Stomach smooth muscle (tissue), 2 donors: ENCODE results near the gene SIDT2.

Source experiments
- H3K27ac ChIP-seq: one replicate; pipeline ENCODE4 v1.7.0; 2013; ENCODE audit warnings: mild to moderate bottlenecking, low read length, inconsistent platforms
- H3K27me3 ChIP-seq, 2 donors: one replicate each; pipeline ENCODE4 v1.7.0; 2013; ENCODE audit warnings: low read length in 2 of 2; ENCODE audit not compliant: insufficient read depth in 2 of 2, control insufficient read depth in 1 of 2
- H3K36me3 ChIP-seq, 2 donors: one replicate each; pipeline ENCODE4 v1.7.0; 2013; ENCODE audit warnings: low read length in 2 of 2; ENCODE audit not compliant: control insufficient read depth in 2 of 2, insufficient read depth in 2 of 2
- H3K4me1 ChIP-seq: one replicate; pipeline ENCODE4 v1.7.0; 2013; ENCODE audit warnings: low read length; ENCODE audit not compliant: control insufficient read depth, insufficient read depth
- H3K4me3 ChIP-seq, 2 donors: one replicate each; pipeline ENCODE4 v1.7.0; 2013; ENCODE audit warnings: low read length in 2 of 2
- H3K9ac ChIP-seq, 2 donors: one replicate each; pipeline ENCODE4 v1.7.0; 2013; ENCODE audit warnings: low read length in 2 of 2, mild to moderate bottlenecking in 1 of 2
- H3K9me3 ChIP-seq, 2 donors: one replicate each; pipeline ENCODE4 v1.7.0; 2013; ENCODE audit warnings: low read length in 2 of 2; ENCODE audit not compliant: control insufficient read depth in 2 of 2
- donor health status: healthy.
- donor health status: Pancreatic carcinoma.

SIDT2 gene

DNA sequence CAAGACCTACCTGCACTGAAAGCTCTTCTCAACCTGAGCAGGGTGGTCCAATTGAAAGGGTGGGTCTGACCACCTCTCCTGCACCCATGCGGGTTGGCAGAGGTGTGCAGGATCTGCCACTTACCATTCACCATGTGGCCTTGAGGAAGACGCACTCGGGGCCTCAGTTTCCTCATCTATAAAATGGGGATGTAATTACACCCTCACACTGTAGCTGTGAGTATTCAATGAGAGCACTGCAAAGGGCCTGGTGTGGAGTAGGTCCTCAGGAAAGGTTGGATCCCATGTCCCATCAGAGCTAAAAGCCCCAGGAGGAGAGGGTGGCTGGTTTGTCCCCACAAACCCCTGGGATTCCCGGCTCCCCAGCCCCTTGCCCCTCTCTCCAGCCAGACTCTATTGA lies 20.1 kb downstream of the SIDT2 start:
- Histone ChIP-seq H3K4me1 (peaks cover 51% of the 10 kb centered on the region), H3K27ac (peak overlapping the region; percentile 100), H3K4me3 (peak overlapping the region; percentile 68 to 96), H3K9ac (peak overlapping the region; percentile 91 to 98), H3K36me3 (peaks cover 39% of the 10 kb centered on the region in 2 donors), H3K9me3 (no peaks in the 10 kb centered on the region), H3K27me3 (no peaks in the 10 kb centered on the region)

- H3K9ac ChIP-seq, result peak within 1 kb of the TSS; percentile 100
- peak within 1 kb of the TSS; percentile 100 for H3K27ac ChIP-seq
These were observed 20.7 kb downstream of the SIDT2 start, which contains the start of gene TAGLN for GRCh38 chr11:117199053-117199915. Gene TAGLN (plus strand): TSS chr11:117199370. CDS start chr11:117203014, 3,644 bp downstream.

GRCh38 chr11:117199916-117200812 lies 21.6 kb downstream of the SIDT2 start:
- peak overlapping the region; percentile 100 for H3K9ac ChIP-seq
- H3K9me3 ChIP-seq, result no peaks in the 10 kb centered on the region
- peak overlapping the region; percentile 100 for H3K27ac ChIP-seq
- peaks cover 67% of the 10 kb centered on the region for H3K4me1 ChIP-seq
- H3K27me3 ChIP-seq, result no peaks in the 10 kb centered on the region
- peak overlapping the region; percentile 96 to 98 for H3K4me3 ChIP-seq
- peaks cover 47 to 50% of the 10 kb centered on the region in 2 donors for H3K36me3 ChIP-seq

More at GRCh38 chr11:117199053-117199915, 20.7 kb downstream of the SIDT2 start, which contains the start of gene TAGLN:
- no peaks in the 10 kb centered on the region for H3K27me3 ChIP-seq
- H3K4me1 ChIP-seq, result peaks cover 58% of the 10 kb centered on the region
- H3K36me3 ChIP-seq, result peaks cover 43 to 44% of the 10 kb centered on the region in 2 donors
- H3K9me3 ChIP-seq, result no peaks in the 10 kb centered on the region
- H3K4me3 ChIP-seq, result peak within 1 kb of the TSS; percentile 96 to 98

- Histone ChIP-seq H3K4me3 (peak overlapping the region; percentile 96 to 98), H3K4me1 (peaks cover 72% of the 10 kb centered on the region), H3K27ac (peak overlapping the region; percentile 100), H3K27me3 (no peaks in the 10 kb centered on the region), H3K9me3 (no peaks in the 10 kb centered on the region), H3K36me3 (peaks cover 46 to 54% of the 10 kb centered on the region in 2 donors), H3K9ac (peak overlapping the region; percentile 100)
These were observed 22.5 kb downstream of the SIDT2 start for GRCh38 chr11:117200813-117201657.

GRCh38 chr11:117201658-117202305 lies 23.2 kb downstream of the SIDT2 start:
- peak overlapping the region; percentile 100 for H3K9ac ChIP-seq
- no peaks in the 10 kb centered on the region for H3K9me3 ChIP-seq
- H3K27me3 ChIP-seq, result no peaks in the 10 kb centered on the region
- H3K27ac ChIP-seq, result peak overlapping the region; percentile 100
- H3K4me1 ChIP-seq, result peaks cover 71% of the 10 kb centered on the region
- H3K36me3 ChIP-seq, result peaks cover 45 to 54% of the 10 kb centered on the region in 2 donors
- H3K4me3 ChIP-seq, result peak overlapping the region; percentile 96 to 98

DNA sequence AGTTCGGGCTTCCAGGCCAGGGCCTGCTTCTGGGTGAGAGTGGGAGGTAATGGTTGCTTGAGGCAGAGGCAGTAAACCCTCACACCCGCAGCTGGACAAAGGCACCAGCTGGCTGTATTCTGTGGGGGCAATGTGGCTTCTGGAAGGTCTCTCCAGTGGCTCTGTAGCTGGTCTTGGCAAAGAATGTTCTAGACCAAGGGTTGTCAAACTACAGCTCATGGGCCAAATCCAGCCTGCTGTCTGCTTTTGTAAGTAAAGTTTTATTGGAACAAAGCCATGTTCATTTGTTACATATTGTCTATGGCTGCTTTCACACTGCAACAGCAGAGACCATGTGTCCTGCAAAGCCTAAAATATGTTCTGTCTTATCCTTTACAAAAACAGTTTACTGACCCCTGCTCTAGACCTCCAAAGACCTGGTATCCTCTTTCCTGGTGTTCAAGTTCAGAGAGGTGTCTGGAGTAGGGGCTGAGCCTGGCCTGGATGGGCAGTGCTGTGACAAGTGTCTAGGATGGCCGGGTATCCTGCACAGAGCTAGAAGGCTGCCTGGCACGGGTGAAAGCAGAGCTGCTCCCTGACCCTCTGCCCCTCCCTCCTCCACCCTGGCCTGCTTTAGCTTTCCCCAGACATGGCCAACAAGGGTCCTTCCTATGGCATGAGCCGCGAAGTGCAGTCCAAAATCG lies 24.0 kb downstream of the SIDT2 start:
- peak overlapping the region; percentile 100 for H3K27ac ChIP-seq
- H3K9ac ChIP-seq, result peak overlapping the region; percentile 100

DNA sequence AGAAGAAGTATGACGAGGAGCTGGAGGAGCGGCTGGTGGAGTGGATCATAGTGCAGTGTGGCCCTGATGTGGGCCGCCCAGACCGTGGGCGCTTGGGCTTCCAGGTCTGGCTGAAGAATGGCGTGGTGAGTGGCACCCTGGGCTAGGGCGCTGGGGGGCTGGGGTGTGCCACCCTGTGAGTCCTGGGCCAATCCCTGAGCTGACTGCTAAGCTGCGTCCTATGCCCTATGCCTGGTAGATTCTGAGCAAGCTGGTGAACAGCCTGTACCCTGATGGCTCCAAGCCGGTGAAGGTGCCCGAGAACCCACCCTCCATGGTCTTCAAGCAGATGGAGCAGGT lies 24.5 kb downstream of the SIDT2 start:
- Histone ChIP-seq H3K9me3 (no peaks in the 10 kb centered on the region), H3K4me1 (peaks cover 59% of the 10 kb centered on the region), H3K9ac (peak overlapping the region; percentile 100), H3K27ac (peak overlapping the region; percentile 100), H3K27me3 (no peaks in the 10 kb centered on the region), H3K36me3 (peaks cover 45 to 54% of the 10 kb centered on the region in 2 donors), H3K4me3 (peak overlapping the region; percentile 96 to 98)

More for the DNA sequence above, 24.0 kb downstream of the SIDT2 start:
- Histone ChIP-seq H3K27me3 (no peaks in the 10 kb centered on the region), H3K4me3 (peak overlapping the region; percentile 96 to 98), H3K9me3 (no peaks in the 10 kb centered on the region), H3K4me1 (peaks cover 64% of the 10 kb centered on the region), H3K36me3 (peaks cover 45 to 54% of the 10 kb centered on the region in 2 donors)

GRCh38 chr11:117204283-117205080 lies 25.9 kb downstream of the SIDT2 start:
- H3K4me1 ChIP-seq, result peaks cover 46% of the 10 kb centered on the region
- peak overlapping the region; percentile 100 for H3K9ac ChIP-seq
- no peaks in the 10 kb centered on the region for H3K27me3 ChIP-seq
- H3K36me3 ChIP-seq, result peaks cover 45 to 54% of the 10 kb centered on the region in 2 donors
- H3K4me3 ChIP-seq, result peak overlapping the region; percentile 96 to 98
- H3K9me3 ChIP-seq, result no peaks in the 10 kb centered on the region
- peak overlapping the region; percentile 100 for H3K27ac ChIP-seq
